ENCODE measurements around the gene AGPAT2. TPM values are rescaled to one million over a fixed set of nuclear protein-coding genes. Genes with fewer than 3 reads are reported as not detected.

The AGPAT2 gene
- total and polyA plus RNA-seq, 2 experiments from 2014 or later: 31.8 to 44.7 TPM

DNA sequence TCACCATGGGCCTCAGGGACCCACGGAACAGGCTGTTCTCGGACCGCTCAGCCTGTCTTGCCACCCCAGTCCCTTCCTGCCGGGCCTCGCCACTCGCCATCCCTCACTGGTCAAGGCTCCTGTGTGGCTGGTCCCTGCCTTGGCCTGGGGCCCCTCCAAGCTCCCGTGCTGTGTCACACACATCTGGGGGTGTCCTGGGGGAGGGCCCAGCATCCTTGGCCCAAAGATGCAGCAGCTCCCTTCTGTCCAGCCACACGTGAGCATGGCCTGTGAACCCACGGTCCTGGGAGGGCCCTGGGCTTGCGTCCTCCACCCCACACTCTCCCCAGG, 25.0 kb downstream of the AGPAT2 start (continued):
- TF ChIP-seq, protein P1, sequence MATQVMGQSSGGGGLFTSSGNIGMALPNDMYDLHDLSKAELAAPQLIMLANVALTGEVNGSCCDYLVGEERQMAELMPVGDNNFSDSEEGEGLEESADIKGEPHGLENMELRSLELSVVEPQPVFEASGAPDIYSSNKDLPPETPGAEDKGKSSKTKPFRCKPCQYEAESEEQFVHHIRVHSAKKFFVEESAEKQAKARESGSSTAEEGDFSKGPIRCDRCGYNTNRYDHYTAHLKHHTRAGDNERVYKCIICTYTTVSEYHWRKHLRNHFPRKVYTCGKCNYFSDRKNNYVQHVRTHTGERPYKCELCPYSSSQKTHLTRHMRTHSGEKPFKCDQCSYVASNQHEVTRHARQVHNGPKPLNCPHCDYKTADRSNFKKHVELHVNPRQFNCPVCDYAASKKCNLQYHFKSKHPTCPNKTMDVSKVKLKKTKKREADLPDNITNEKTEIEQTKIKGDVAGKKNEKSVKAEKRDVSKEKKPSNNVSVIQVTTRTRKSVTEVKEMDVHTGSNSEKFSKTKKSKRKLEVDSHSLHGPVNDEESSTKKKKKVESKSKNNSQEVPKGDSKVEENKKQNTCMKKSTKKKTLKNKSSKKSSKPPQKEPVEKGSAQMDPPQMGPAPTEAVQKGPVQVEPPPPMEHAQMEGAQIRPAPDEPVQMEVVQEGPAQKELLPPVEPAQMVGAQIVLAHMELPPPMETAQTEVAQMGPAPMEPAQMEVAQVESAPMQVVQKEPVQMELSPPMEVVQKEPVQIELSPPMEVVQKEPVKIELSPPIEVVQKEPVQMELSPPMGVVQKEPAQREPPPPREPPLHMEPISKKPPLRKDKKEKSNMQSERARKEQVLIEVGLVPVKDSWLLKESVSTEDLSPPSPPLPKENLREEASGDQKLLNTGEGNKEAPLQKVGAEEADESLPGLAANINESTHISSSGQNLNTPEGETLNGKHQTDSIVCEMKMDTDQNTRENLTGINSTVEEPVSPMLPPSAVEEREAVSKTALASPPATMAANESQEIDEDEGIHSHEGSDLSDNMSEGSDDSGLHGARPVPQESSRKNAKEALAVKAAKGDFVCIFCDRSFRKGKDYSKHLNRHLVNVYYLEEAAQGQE (IDR thresholded peaks at IDR 0.05; ENCODE audit: unreplicated experiment): no peak
- no peak for TF ChIP-seq JUNB (IDR thresholded peaks at IDR 0.05; ENCODE audit: unreplicated experiment)
- no peak for TF ChIP-seq EZH2 (IDR thresholded peaks at IDR 0.05; ENCODE audit: low read depth, unreplicated experiment)
- TF ChIP-seq STAT1 (IDR thresholded peaks at IDR 0.05; ENCODE audit: unreplicated experiment): no peak
- TF ChIP-seq NANOG (IDR thresholded peaks at IDR 0.05; ENCODE audit: borderline replicate concordance): no peak
- TF ChIP-seq ETS1 (IDR thresholded peaks at IDR 0.05): no peak
- no peak for TF ChIP-seq CREB1 (CRISPR knock-in tag; IDR thresholded peaks at IDR 0.05; ENCODE audit: low read depth)
- no peak for TF ChIP-seq ZNF114 (CRISPR knock-in tag; IDR thresholded peaks at IDR 0.05)
- no peak for TF ChIP-seq CTCF (conservative IDR thresholded peaks at IDR 0.05; ENCODE audit: low read depth in 2 of 2)
- TF ChIP-seq POLR2AphosphoS5 (IDR thresholded peaks at IDR 0.05; ENCODE audit: low read depth): no peak
- TF ChIP-seq ZNF331 (CRISPR knock-in tag; IDR thresholded peaks at IDR 0.05; ENCODE audit: low read depth): no peak

GRCh38 chr9:136661641-136662325, 25.5 kb downstream of the AGPAT2 start:
- Histone ChIP-seq H3K79me2 (replicated peaks; ENCODE audit: insufficient read depth) (no peaks in the 10 kb centered on the region), H3K27ac (ENCODE audit: low read depth) (no peak overlapping the region), H3K27me3 (ENCODE audit: insufficient read depth) (no peaks in the 10 kb centered on the region), H3K4me1 (ENCODE audit: insufficient read depth) (no peaks in the 10 kb centered on the region; the same call in 1 of the 2 replicates), H4K20me1 (replicated peaks; ENCODE audit: insufficient read depth) (no peaks in the 10 kb centered on the region), H3K4me2 (no peak overlapping the region), H3K36me3 (ENCODE audit: insufficient read depth) (no peaks in the 10 kb centered on the region), H2AFZ (no peak overlapping the region), H3K4me3 (no peak overlapping the region), H3F3A (replicated peaks; ENCODE audit: low read depth) (no peaks in the 10 kb centered on the region), H3K9me2 (ENCODE audit: insufficient read depth) (no peaks in the 10 kb centered on the region)
- Mint-ChIP-seq H3K27me3 (ENCODE audit: insufficient read depth, low read depth, poor library complexity) (no peaks in the 10 kb centered on the region), H3K4me3 (no peak overlapping the region), H3K9me3 (no peaks in the 10 kb centered on the region), H3K27ac (no peak overlapping the region), H3K36me3 (ENCODE audit: low read depth) (no peaks in the 10 kb centered on the region), H3K4me1 (no peaks in the 10 kb centered on the region)
- ATAC-seq (no peak), DNase-seq (ENCODE audit: low spot score) (no peak)
- no peak for TF ChIP-seq EZH2phosphoT487 (IDR thresholded peaks at IDR 0.05; ENCODE audit: unreplicated experiment)
- TF ChIP-seq ZNF331 (CRISPR knock-in tag; IDR thresholded peaks at IDR 0.05; ENCODE audit: low read depth): no peak
- no peak for TF ChIP-seq CREB1 (CRISPR knock-in tag; IDR thresholded peaks at IDR 0.05; ENCODE audit: low read depth)
- TF ChIP-seq EZH2 (IDR thresholded peaks at IDR 0.05; ENCODE audit: low read depth, unreplicated experiment): no peak
- TF ChIP-seq, protein P2, sequence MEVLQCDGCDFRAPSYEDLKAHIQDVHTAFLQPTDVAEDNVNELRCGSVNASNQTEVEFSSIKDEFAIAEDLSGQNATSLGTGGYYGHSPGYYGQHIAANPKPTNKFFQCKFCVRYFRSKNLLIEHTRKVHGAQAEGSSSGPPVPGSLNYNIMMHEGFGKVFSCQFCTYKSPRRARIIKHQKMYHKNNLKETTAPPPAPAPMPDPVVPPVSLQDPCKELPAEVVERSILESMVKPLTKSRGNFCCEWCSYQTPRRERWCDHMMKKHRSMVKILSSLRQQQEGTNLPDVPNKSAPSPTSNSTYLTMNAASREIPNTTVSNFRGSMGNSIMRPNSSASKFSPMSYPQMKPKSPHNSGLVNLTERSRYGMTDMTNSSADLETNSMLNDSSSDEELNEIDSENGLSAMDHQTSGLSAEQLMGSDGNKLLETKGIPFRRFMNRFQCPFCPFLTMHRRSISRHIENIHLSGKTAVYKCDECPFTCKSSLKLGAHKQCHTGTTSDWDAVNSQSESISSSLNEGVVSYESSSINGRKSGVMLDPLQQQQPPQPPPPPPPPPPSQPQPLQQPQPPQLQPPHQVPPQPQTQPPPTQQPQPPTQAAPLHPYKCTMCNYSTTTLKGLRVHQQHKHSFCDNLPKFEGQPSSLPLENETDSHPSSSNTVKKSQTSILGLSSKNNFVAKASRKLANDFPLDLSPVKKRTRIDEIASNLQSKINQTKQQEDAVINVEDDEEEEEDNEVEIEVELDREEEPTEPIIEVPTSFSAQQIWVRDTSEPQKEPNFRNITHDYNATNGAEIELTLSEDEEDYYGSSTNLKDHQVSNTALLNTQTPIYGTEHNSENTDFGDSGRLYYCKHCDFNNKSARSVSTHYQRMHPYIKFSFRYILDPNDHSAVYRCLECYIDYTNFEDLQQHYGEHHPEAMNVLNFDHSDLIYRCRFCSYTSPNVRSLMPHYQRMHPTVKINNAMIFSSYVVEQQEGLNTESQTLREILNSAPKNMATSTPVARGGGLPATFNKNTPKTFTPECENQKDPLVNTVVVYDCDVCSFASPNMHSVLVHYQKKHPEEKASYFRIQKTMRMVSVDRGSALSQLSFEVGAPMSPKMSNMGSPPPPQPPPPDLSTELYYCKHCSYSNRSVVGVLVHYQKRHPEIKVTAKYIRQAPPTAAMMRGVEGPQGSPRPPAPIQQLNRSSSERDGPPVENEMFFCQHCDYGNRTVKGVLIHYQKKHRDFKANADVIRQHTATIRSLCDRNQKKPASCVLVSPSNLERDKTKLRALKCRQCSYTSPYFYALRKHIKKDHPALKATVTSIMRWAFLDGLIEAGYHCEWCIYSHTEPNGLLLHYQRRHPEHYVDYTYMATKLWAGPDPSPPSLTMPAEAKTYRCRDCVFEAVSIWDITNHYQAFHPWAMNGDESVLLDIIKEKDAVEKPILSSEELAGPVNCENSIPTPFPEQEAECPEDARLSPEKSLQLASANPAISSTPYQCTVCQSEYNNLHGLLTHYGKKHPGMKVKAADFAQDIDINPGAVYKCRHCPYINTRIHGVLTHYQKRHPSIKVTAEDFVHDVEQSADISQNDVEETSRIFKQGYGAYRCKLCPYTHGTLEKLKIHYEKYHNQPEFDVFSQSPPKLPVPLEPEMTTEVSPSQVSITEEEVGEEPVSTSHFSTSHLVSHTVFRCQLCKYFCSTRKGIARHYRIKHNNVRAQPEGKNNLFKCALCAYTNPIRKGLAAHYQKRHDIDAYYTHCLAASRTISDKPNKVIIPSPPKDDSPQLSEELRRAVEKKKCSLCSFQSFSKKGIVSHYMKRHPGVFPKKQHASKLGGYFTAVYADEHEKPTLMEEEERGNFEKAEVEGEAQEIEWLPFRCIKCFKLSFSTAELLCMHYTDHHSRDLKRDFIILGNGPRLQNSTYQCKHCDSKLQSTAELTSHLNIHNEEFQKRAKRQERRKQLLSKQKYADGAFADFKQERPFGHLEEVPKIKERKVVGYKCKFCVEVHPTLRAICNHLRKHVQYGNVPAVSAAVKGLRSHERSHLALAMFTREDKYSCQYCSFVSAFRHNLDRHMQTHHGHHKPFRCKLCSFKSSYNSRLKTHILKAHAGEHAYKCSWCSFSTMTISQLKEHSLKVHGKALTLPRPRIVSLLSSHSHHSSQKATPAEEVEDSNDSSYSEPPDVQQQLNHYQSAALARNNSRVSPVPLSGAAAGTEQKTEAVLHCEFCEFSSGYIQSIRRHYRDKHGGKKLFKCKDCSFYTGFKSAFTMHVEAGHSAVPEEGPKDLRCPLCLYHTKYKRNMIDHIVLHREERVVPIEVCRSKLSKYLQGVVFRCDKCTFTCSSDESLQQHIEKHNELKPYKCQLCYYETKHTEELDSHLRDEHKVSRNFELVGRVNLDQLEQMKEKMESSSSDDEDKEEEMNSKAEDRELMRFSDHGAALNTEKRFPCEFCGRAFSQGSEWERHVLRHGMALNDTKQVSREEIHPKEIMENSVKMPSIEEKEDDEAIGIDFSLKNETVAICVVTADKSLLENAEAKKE (CRISPR knock-in tag; IDR thresholded peaks at IDR 0.05): no peak
- TF ChIP-seq POLR2AphosphoS5 (IDR thresholded peaks at IDR 0.05; ENCODE audit: low read depth): no peak
